NB4 (cell line): ENCODE measurements around the gene CHAF1B.

ENCODE experiments used
- DNase-seq: peaks from one replicate; pipeline ENCODE4 v3.0.0; 2010; ENCODE audit warnings: low read depth
- H3K4me3 ChIP-seq: one replicate; pipeline ENCODE4 v1.5.1; 2011; ENCODE audit warnings: mild to moderate bottlenecking, low read depth, low read length, moderate library complexity
- MYC ChIP-seq: IDR thresholded peaks from 2 replicates; pipeline ENCODE4 v1.6.1; 2011; ENCODE audit warnings: low read depth, low read length
- POLR2A ChIP-seq: IDR thresholded peaks from 2 replicates; pipeline ENCODE4 v1.6.1; 2011; ENCODE audit warnings: mild to moderate bottlenecking; ENCODE audit not compliant: insufficient read length; ENCODE audit errors: extremely low read depth
- TF ChIP-seq, protein P1 (sequence below): IDR thresholded peaks from one replicate; pipeline ENCODE4 v1.5.1; 2012; ENCODE audit warnings: low read depth, low read length
- TF ChIP-seq, protein P2 (sequence below): IDR thresholded peaks from 2 replicates; pipeline ENCODE4 v1.6.1; 2011; ENCODE audit warnings: low read depth, low read length

The CHAF1B gene

DNA sequence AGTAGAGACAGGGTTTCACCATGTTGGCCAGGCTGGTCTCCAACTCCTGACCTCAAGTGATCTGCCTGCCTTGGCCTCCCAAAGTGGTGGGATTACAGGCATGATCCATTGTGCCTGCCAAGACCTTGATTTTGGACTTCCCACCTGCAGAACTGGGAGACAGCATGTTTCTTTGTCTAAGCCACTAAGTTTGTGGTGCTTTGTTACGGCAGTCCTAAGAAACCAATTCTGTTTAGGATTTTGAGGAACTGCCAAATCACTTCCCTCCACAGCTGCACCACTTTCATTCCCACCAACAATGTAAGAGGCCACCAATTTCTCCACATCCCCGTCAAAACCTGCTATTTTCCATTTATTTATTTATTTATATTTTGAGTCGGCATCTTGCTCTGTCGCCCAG is 46.1 kb downstream of the CHAF1B start:
- H3K4me3 ChIP-seq = no peak overlapping the region
- no peak for TF ChIP-seq POLR2A
- TF ChIP-seq MYC = no peak
- TF ChIP-seq, protein P1, sequence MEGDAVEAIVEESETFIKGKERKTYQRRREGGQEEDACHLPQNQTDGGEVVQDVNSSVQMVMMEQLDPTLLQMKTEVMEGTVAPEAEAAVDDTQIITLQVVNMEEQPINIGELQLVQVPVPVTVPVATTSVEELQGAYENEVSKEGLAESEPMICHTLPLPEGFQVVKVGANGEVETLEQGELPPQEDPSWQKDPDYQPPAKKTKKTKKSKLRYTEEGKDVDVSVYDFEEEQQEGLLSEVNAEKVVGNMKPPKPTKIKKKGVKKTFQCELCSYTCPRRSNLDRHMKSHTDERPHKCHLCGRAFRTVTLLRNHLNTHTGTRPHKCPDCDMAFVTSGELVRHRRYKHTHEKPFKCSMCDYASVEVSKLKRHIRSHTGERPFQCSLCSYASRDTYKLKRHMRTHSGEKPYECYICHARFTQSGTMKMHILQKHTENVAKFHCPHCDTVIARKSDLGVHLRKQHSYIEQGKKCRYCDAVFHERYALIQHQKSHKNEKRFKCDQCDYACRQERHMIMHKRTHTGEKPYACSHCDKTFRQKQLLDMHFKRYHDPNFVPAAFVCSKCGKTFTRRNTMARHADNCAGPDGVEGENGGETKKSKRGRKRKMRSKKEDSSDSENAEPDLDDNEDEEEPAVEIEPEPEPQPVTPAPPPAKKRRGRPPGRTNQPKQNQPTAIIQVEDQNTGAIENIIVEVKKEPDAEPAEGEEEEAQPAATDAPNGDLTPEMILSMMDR = no peak
- TF ChIP-seq, protein P2, sequence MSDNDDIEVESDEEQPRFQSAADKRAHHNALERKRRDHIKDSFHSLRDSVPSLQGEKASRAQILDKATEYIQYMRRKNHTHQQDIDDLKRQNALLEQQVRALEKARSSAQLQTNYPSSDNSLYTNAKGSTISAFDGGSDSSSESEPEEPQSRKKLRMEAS = no peak
- no peak for DNase-seq

DNA sequence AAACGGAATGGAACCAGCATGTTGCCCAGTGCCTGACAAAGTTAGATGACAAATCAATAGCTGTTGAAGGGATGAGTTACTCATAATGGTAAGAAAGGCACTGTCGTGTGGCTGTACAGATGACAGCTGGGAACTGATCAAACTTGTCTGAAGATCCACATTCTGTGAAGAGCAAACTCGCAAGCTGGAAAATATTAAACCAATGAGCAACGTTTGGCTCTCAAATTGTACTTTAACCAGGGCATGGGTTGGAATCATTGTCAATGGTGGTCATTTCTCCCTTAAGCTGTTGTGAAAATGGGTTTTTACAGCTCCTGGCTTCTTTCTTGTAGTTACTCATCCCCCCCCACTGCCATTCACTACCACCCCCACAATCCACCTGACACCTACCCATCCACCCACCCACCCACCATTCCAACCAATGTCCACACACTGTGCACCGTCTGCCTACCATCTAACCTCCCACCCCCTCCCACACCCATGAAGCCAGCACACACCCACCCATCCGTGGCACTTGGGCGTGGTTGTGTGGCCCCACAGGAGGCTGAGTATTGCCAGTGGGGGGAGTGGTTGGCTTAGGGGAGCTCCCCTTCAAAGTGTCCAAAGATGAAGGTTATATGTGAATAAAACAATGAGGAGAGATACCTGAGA is 48.0 kb downstream of the CHAF1B start:
- no peak for DNase-seq
- no peak overlapping the region for H3K4me3 ChIP-seq
- TF ChIP-seq, protein P1 = no peak
- no peak for TF ChIP-seq POLR2A
- no peak for TF ChIP-seq MYC
- TF ChIP-seq, protein P2 = no peak

DNA sequence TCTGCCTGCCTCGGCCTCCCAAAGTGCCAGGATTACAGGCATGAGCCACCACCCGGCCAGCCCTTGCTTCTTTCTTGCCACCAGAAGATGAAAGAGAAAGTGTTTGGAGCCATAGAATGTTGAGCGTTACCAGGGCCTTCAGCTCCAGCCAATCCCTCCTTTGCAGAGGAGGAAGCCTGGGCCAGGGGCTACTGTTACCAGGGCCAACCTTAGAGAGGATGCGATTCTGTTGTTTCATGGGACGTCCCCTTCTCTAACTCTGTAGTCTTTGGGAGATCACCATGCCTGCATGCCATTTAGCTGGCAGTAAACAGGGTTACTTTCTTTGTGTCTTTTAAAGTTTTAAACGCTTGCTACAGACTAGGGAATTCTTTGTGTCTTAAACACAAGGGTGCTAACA is 49.0 kb downstream of the CHAF1B start:
- DNase-seq = no peak
- no peak overlapping the region for H3K4me3 ChIP-seq
- TF ChIP-seq, protein P2 = no peak
- TF ChIP-seq MYC (no peak), POLR2A (no peak)
- TF ChIP-seq, protein P1 = no peak

DNA sequence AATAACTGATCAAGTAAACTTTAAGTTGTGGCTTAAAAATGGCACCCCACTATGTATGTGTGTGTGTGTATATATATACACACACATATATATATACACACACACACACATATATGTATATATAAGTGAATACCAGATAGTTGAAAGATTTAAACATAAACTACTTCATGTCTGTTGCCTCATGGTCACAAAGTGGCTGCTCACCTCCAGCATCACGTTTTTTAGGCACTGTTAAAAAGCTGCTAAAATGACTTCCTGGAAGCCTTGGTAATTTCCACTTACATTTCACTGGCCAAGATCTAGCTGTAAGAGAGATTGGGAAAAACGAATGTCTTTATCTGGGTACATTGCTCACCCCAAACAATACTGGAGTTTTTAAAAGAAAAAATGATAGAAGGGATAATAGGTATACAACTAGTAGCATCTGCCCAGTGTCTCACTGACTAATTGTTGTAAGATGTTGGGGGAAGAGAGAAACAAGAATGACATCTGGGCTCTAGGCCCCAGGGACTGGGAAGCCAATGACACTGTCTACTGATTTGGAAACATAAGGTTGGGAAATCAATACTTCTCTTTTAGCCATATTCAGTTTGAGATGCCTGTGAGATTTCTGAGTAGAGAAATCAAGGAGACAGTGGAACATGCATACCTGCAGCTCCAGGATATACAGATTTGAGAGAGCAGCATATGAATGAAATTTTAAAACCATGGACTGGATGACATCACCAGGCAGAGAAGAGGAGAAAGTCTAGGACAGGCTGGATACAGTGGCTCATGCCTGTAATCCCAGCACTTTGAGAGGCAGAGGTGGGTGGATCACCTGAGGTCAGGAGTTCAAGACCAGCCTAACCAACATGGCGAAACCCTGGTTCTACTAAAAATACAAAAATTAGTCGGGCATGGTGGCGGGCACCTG is 51.9 kb downstream of the CHAF1B start:
- TF ChIP-seq, protein P1 = no peak
- TF ChIP-seq, protein P2 = no peak
- TF ChIP-seq MYC = no peak
- no peak for TF ChIP-seq POLR2A
- no peak overlapping the region for H3K4me3 ChIP-seq
- DNase-seq = peak; percentile 46

DNA sequence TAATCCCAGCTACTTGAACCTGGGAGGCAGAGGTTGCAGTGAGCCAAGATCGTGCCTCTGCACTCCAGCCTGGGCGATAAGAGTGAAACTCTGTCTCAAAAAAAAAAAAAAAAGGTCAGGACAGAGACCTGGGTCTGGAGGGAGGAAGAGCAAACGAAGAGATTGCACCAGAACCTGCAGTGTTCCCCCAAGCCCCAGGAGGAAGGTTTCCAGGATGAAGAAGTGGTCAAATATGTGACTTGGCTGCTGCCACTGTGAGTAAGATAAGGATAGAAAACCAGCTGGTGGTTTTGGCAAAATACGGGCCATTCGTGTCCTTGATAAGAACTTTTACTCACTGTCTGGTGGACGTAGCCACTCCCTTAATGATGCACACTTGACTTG is 52.5 kb downstream of the CHAF1B start:
- no peak for TF ChIP-seq MYC
- TF ChIP-seq, protein P1 = no peak
- TF ChIP-seq, protein P2 = no peak
- no peak for TF ChIP-seq POLR2A
- peak; percentile 75 for DNase-seq
- H3K4me3 ChIP-seq = no peak overlapping the region
